Panc1 (cell line): Measurements from ENCODE around the gene CCDC158. TPM values are rescaled to one million over a fixed set of nuclear protein-coding genes. Genes with fewer than 3 reads are reported as not detected.

Experiments
- ATAC-seq: fragments of 200-7000 bp; cut with Tn5 transposase; 2 replicates; pipeline ENCODE4 v1.9.1; 2020; ENCODE audit warnings: mild to moderate bottlenecking, moderate library complexity
- BruUV-seq: library from RNA; stranded (reverse); fragments of 400-500 nt; replicated peaks from 2 replicates; lab custom pipeline; 2021; lab: Mats Ljungman, UMichigan
- CTCF ChIA-PET: fragments of 300-600 bp; sonication (Branson Sonifier 250); formaldehyde crosslinking; loops from one replicate; lab custom pipeline; 2022; ENCODE audit warnings: antibody characterized with exemption; lab: Charles Lee
- POLR2A ChIA-PET: fragments of 300-600 bp; sonication (Branson Sonifier 250); formaldehyde crosslinking; loops from one replicate; lab custom pipeline; 2022; ENCODE audit warnings: antibody characterized with exemption; lab: Charles Lee
- DNase-seq: peaks from one replicate; pipeline ENCODE4 v3.0.0-alpha.2; 2010; ENCODE audit warnings: low read depth, low spot score
- H3K27ac ChIP-seq: 2 replicates; pipeline ENCODE4 v1.5.1; 2011; ENCODE audit warnings: mild to moderate bottlenecking, low read length, inconsistent platforms
- H3K27me3 ChIP-seq: fragments of 200-500 bp; sonication (Bioruptor generic); 2 replicates; pipeline ENCODE4 v1.6.0; 2014; ENCODE audit warnings: low read length, inconsistent platforms; ENCODE audit not compliant: control insufficient read depth, insufficient read depth
- H3K36me3 ChIP-seq: fragments of 200-500 bp; sonication (Bioruptor generic); 2 replicates; pipeline ENCODE4 v1.5.1; 2014; ENCODE audit warnings: inconsistent platforms, mild to moderate bottlenecking, low read length, moderate library complexity; ENCODE audit not compliant: control insufficient read depth, insufficient read depth
- H3K4me1 ChIP-seq: 2 replicates; pipeline ENCODE4 v1.5.1; 2011; ENCODE audit warnings: inconsistent platforms, mild to moderate bottlenecking, low read length, moderate library complexity; ENCODE audit not compliant: control insufficient read depth, insufficient read depth
- H3K4me3 ChIP-seq, 2 experiments: 2 replicates each; pipeline ENCODE4 v1.5.1; 2011 to 2012; ENCODE audit warnings: low read depth in 2 of 2, low read length in 2 of 2, mild to moderate bottlenecking in 2 of 2, inconsistent platforms in 1 of 2, moderate library complexity in 1 of 2
- H3K9me3 ChIP-seq: fragments of 200-500 bp; sonication (Bioruptor generic); 2 replicates; pipeline ENCODE4 v1.5.1; 2014; ENCODE audit warnings: low read depth, mild to moderate bottlenecking, inconsistent platforms, low read length, moderate library complexity; ENCODE audit not compliant: control insufficient read depth, insufficient read depth
- CTCF ChIP-seq: fragments of 450-650 bp; IDR thresholded peaks from 2 replicates; pipeline ENCODE4 v1.5.1; 2017; ENCODE audit warnings: mild to moderate bottlenecking
- POLR2AphosphoS5 ChIP-seq: IDR thresholded peaks from 2 replicates; pipeline ENCODE4 v1.6.1; 2012; ENCODE audit warnings: mild to moderate bottlenecking, low read depth, low read length, moderate library complexity
- REST ChIP-seq, 2 experiments: IDR thresholded peaks; 2 replicates each; pipeline ENCODE4 v1.6.1; 2011 to 2012; ENCODE audit warnings: low read depth in 2 of 2, control low read depth in 1 of 2, low read length in 1 of 2, mild to moderate bottlenecking in 1 of 2, moderate library complexity in 1 of 2; ENCODE audit not compliant: insufficient read depth in 1 of 2
- SIN3A ChIP-seq: IDR thresholded peaks from 2 replicates; pipeline ENCODE4 v1.6.1; 2012; ENCODE audit warnings: low read depth, mild to moderate bottlenecking, low read length, moderate library complexity, borderline replicate concordance; ENCODE audit not compliant: insufficient read depth
- TCF7L2 ChIP-seq: IDR thresholded peaks from 2 replicates; pipeline ENCODE4 v1.6.1; 2011; ENCODE audit warnings: mild to moderate bottlenecking, low read depth, low read length, inconsistent platforms
- in situ Hi-C: cut with HindIII; loops from 2 replicates; pipeline ENCODE4 v1.10.0; 2016; ENCODE audit warnings: low sequenced_read_pairs, low pct_unique_long_range_greater_than_20kb
- intact Hi-C: fragments of 100-400 bp; cut with micrococcal nuclease; formaldehyde crosslinking; loops from one replicate; pipeline ENCODE4 v1.10.0; 2022; ENCODE audit not compliant: unreplicated experiment
- total RNA-seq: library from RNA; stranded (reverse); gene quantifications from one replicate; pipeline ENCODE4 v1.2.1, GENCODE V29; 2021; ENCODE audit not compliant: unreplicated experiment

The CCDC158 gene
- total RNA-seq, 1 experiment from 2014 or later = 0.28 TPM

DNA sequence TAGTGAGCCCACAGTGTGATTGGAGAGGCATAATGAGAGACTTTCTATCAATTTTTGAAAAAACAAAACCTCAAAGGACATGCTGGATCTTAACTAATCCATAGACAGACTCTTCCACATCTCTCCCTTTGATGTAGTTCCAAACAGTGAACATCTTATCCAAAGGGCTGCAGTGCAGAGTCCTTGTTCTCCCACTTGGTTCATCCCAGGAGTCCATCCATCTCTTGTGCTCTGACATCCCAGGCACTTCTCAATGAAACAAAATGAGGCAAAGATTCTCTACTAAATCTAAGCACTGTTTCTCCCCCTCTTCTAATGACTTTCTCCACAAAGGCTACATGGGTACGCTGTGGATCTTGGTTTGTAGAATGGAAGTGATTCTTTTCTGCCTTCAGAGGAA, 22.4 kb upstream of the CCDC158 start:
- Histone ChIP-seq H3K27me3 (no peaks in the 10 kb centered on the region), H3K27ac (no peak overlapping the region), H3K4me3 (no peak overlapping the region), H3K36me3 (no peaks in the 10 kb centered on the region), H3K4me1 (no peaks in the 10 kb centered on the region), H3K9me3 (no peaks in the 10 kb centered on the region)
- in situ Hi-C loops (no loop called here), intact Hi-C loops (no loop called here)
- ChIA-PET POLR2A (no interaction called here), CTCF (no interaction called here)
- BruUV-seq = no TSS peak
- DNase-seq (no peak), ATAC-seq (no peak)
- no peak for TF ChIP-seq CTCF
- no peak for TF ChIP-seq TCF7L2
- no peak for TF ChIP-seq SIN3A
- no peak for TF ChIP-seq REST (IDR thresholded peaks at IDR 0.05; ENCODE audit: insufficient read depth in 1 of 2, low read depth in 2 of 2, low read length in 1 of 2)
- no peak for TF ChIP-seq POLR2AphosphoS5

DNA sequence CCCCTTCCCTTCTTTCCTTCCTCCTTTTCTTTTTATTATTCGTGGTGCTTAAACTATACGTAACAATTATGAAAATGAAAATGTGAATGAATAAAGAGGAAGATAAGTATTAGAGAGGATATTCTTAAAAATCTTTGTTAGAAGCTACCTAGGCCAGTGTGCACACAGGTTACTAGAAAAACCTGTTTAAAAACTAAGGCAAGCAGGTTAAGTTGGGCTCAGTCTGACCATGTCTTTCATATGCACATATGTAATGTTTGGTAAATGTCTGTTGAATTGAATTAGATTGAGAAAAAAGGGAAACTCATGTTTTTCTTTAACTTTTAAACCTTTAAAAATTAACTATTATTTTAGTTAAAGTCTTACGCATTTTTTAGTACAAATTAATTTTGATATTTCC, 21.9 kb upstream of the CCDC158 start:
- ChIA-PET POLR2A (no interaction called here), CTCF (no interaction called here)
- H3K27ac ChIP-seq = no peak overlapping the region
- no TSS peak for BruUV-seq
- in situ Hi-C loops (no loop called here), intact Hi-C loops (no loop called here)
- no peak overlapping the region for H3K4me3 ChIP-seq
- no peak for TF ChIP-seq TCF7L2
- TF ChIP-seq CTCF = no peak
- TF ChIP-seq REST (IDR thresholded peaks at IDR 0.05; ENCODE audit: insufficient read depth in 1 of 2, low read depth in 2 of 2, low read length in 1 of 2) = no peak
- TF ChIP-seq POLR2AphosphoS5 = no peak
- TF ChIP-seq SIN3A = no peak
- no peaks in the 10 kb centered on the region for H3K4me1 ChIP-seq
- H3K27me3 ChIP-seq = no peaks in the 10 kb centered on the region
- no peaks in the 10 kb centered on the region for H3K9me3 ChIP-seq
- H3K36me3 ChIP-seq = no peaks in the 10 kb centered on the region
- DNase-seq (no peak), ATAC-seq (no peak)
